Tibial artery (tissue), 4 donors: Measurements from ENCODE around the gene ZSCAN10.

Experiments
- DNase-seq, 2 donors: peaks; one replicate each; pipeline ENCODE4 v3.0.0-alpha.2; 2019
- H3K27ac ChIP-seq, 2 donors: fragments of 200-600 bp; sonication (generic) in 1 of 2; 1 replicate in 1 of 2; 2 replicates in 1 of 2; pipeline ENCODE4 v1.5.1; 2018 to 2019; ENCODE audit warnings: mild to moderate bottlenecking in 1 of 2
- H3K27me3 ChIP-seq, 2 donors: fragments of 200-600 bp; sonication (generic) in 1 of 2; one replicate each; pipeline versions ENCODE4 v1.5.1 to v1.6.0; 2016 to 2019
- H3K36me3 ChIP-seq, 3 donors: fragments of 200-600 bp; sonication (generic) in 2 of 3; one replicate each; pipeline ENCODE4 v1.5.1; 2016 to 2019; ENCODE audit warnings: mild to moderate bottlenecking in 2 of 3
- H3K4me1 ChIP-seq, 4 donors: fragments of 200-600 bp; sonication (generic) in 2 of 4; 1 replicate in 3 of 4; 2 replicates in 1 of 4; pipeline ENCODE4 v1.5.1; 2016 to 2019
- H3K4me3 ChIP-seq, 2 donors: fragments of 200-600 bp; sonication (generic) in 1 of 2; 1 replicate in 1 of 2; 2 replicates in 1 of 2; pipeline ENCODE4 v1.5.1; 2018 to 2019; ENCODE audit warnings: mild to moderate bottlenecking in 2 of 2
- H3K9me3 ChIP-seq, 3 donors: fragments of 200-600 bp; sonication (generic) in 1 of 3; one replicate each; pipeline ENCODE4 v1.5.1; 2016 to 2019
- intact Hi-C: fragments of 100-400 bp; cut with DNase I; formaldehyde crosslinking; loops from one replicate; pipeline ENCODE4 v1.15.0; 2023; ENCODE audit warnings: low total_unique reads
- TF ChIP-seq, protein P1 (sequence below), 2 experiments: fragments of 200-600 bp in 1 of 2; fragments of 450-650 bp in 1 of 2; IDR thresholded peaks; one replicate each; pipeline ENCODE4 v1.5.1; 2017 to 2019; ENCODE audit warnings: antibody characterized with exemption in 2 of 2, mild to moderate bottlenecking in 1 of 2, moderate library complexity in 1 of 2

The ZSCAN10 gene

DNA sequence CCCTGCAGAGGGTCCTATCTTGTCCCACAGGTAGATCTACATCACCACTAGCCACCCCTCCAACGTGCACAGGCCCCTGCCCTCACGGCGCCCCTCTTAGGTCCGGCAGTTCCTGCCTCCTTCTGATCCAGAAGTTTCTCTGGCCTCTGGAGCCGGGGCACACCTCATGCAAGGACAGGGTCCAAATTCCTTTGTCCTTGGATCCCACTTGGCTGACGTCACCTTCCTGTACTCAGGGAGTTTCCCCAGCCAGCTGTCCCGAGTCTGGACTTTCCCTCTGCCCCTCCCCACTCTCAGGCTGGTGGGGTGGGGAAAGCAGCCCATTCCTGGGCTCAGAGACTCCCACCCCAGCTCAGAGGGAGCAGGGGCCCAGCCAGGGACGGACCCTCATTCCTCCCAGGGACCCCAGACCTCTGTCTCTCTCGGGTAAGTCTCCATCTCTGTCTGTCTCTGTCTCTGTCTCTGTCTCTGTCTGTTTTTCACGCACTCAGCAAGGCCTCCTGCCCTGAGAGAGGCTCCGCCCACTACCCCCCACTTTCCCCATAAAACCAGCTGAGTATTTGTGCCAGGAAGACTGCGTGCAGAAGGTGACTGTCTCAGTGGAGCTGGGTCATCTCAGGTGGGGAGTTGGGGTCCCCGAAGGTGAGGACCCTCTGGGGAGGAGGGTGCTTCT lies 33.9 kb downstream of the ZSCAN10 start, which contains the start of gene IL32:
Gene IL32 (plus strand): TSS at position 572 of the 673 bp plus-strand sequence. CDS start 172 bp downstream, outside the sequence.
- Histone ChIP-seq H3K36me3 (no peaks in the 10 kb centered on the region), H3K4me3 (peak within 1 kb of the TSS; percentile 22 to 33), H3K27me3 (no peaks in the 10 kb centered on the region), H3K9me3 (no peaks in the 10 kb centered on the region), H3K27ac (peak within 1 kb of the TSS; percentile 8 to 28), H3K4me1 (peaks cover 0 to 13% (median 8%) of the 10 kb centered on the region in 4 donors)
- TF ChIP-seq, protein P1, sequence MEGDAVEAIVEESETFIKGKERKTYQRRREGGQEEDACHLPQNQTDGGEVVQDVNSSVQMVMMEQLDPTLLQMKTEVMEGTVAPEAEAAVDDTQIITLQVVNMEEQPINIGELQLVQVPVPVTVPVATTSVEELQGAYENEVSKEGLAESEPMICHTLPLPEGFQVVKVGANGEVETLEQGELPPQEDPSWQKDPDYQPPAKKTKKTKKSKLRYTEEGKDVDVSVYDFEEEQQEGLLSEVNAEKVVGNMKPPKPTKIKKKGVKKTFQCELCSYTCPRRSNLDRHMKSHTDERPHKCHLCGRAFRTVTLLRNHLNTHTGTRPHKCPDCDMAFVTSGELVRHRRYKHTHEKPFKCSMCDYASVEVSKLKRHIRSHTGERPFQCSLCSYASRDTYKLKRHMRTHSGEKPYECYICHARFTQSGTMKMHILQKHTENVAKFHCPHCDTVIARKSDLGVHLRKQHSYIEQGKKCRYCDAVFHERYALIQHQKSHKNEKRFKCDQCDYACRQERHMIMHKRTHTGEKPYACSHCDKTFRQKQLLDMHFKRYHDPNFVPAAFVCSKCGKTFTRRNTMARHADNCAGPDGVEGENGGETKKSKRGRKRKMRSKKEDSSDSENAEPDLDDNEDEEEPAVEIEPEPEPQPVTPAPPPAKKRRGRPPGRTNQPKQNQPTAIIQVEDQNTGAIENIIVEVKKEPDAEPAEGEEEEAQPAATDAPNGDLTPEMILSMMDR (IDR thresholded peaks at IDR 0.05) = no peak
- intact Hi-C loops = no loop called here
- peak in 1 of 2 donors; percentile 58 for DNase-seq

DNA sequence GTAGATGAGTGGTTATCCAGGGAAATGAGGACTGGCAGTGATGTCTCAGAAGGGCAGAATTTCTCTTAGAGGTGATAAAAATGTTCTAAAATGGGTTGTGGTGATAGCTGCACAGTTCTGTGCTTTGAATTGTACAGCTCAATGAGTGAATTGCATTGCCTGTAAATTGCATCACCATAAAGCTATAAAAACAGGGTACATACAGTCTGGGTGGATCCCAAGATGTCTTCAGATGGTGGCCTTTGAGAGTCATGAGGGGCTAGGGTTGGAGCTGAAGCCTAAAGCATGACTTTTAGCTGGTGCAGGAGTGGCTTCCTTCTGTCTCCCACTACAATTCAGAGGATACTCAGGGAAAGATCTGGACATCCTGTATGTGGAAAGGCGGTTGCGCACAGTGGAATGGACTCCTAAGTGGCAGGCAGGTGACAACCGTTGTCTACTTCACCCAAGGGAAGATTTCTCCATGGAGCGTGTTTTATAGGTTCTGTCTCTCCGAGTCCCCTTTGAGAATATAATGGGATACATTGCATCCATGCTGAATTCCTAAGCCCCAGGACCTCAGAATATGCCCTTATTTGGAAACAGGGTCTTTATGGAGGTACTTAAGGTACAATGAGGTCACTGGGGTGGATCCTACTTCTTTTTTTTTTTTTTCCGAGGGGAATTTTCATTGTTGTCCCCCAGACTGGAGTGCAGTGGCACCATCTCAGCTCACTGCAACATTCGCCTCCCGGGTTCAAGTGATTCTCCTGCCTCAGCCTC lies 35.3 kb downstream of the ZSCAN10 start:
- peaks cover 0 to 24% (median 19%) of the 10 kb centered on the region in 4 donors for H3K4me1 ChIP-seq
- no peak overlapping the region for H3K27ac ChIP-seq
- no peak for DNase-seq
- TF ChIP-seq, protein P1 (IDR thresholded peaks at IDR 0.05) = no peak
- no peak overlapping the region for H3K4me3 ChIP-seq
- intact Hi-C loops = loop anchor here (5.0 kb wide), 1 partner anchor 103 kb away; no protein-coding TSS in a partner anchor
- no peaks in the 10 kb centered on the region for H3K9me3 ChIP-seq
- H3K27me3 ChIP-seq = peaks cover 0 to 3% of the 10 kb centered on the region in 2 donors
- H3K36me3 ChIP-seq = no peaks in the 10 kb centered on the region

DNA sequence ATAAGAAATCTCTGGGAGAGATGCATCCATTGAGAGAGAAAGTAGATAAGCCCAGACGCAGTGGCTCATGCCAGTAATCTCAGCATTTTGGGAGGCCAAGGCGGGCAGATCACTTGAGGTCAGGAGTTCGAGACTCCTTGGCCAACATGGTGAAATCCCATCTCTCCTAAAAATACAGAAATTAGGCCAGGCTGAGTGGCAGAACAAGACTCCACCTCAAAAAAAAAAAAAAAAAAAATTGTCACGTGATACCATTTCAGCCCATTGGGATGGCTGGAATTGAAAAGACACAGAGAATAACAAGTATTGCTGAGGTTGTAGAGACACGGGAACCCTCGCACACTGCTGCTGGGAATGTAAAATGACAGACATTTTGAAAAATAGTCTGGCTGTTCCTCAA lies 36.5 kb downstream of the ZSCAN10 start:
- DNase-seq = no peak
- Histone ChIP-seq H3K27ac (no peak overlapping the region), H3K4me1 (peaks cover 0 to 35% (median 27%) of the 10 kb centered on the region in 4 donors), H3K4me3 (no peak overlapping the region), H3K36me3 (no peaks in the 10 kb centered on the region), H3K9me3 (no peaks in the 10 kb centered on the region), H3K27me3 (peaks cover 0 to 11% of the 10 kb centered on the region in 2 donors)
- TF ChIP-seq, protein P1 (IDR thresholded peaks at IDR 0.05) = no peak
- intact Hi-C loops = loop anchor here (5.0 kb wide), 1 partner anchor 105 kb away; no protein-coding TSS in a partner anchor

DNA sequence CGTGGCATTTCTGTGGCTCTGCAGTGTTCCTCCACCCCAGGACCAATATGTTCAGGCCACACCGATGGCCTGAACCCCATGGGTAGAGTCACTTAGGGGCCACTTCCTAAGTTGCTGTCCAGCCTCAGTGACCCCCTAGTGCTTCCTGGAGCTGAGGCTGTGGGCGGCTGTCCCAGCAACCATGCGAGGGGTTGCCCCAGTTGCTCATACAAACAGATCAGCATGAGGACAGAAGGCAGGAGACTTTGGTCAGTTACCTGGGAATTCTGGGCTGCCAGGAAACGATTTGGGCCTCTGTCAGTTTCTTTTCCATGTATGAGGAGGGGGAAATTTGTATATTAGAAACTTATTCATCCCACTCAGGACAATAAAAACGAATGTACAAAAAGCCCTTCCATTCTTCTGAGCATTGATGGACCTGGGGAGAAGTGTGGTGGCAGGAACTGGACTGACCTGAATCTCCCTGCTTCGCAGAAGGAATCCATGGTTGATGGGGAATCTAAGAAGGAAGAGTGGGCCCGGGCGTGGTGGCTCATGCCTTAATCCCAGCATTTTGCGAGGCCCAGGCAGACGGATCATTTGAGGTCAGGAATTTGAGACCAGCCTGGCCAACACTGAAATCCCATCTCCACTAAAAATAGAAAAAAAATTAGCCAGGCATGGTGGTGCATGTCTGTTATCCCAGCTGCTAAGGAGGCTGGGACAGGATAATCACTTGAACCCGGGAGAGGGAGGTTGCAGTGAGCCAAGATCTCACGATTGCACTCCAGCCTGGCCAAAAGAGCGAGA lies 38.6 kb downstream of the ZSCAN10 start:
- no peaks in the 10 kb centered on the region for H3K9me3 ChIP-seq
- no peak overlapping the region for H3K27ac ChIP-seq
- H3K27me3 ChIP-seq = peaks cover 0 to 11% of the 10 kb centered on the region in 2 donors
- TF ChIP-seq, protein P1 (IDR thresholded peaks at IDR 0.05) = no peak
- intact Hi-C loops = loop anchor here (5.0 kb wide), 1 partner anchor 107 kb away; no protein-coding TSS in a partner anchor
- no peak overlapping the region for H3K4me3 ChIP-seq
- no peaks in the 10 kb centered on the region for H3K36me3 ChIP-seq
- no peak for DNase-seq
- H3K4me1 ChIP-seq = peaks cover 0 to 32% (median 25%) of the 10 kb centered on the region in 4 donors

DNA sequence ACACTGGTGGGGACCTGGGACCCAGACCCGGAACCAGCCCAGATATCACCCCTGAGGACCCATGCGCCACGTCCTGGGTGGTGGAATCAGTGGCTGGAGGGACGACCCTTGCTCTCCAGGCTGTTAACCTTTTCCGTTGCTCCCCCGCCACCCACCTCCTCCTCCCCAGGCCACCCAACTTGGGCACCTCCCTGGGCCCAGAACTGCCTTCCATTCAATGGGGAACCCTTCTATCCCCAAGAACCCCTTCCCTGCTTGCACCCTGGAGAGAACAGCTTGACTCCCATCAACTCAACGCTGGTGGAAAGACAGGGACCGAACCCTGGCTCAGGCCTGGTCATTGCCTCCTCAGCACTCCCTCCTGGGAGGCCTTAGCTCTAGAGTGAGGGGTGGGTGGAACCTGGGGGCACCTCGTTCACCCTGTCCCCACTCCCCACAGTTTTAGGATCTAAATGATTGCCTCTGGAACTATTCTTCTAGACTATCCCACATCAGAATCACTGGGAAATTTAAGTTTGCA lies 39.3 kb downstream of the ZSCAN10 start:
- Histone ChIP-seq H3K36me3 (no peaks in the 10 kb centered on the region), H3K4me1 (peaks cover 0 to 24% (median 20%) of the 10 kb centered on the region in 4 donors), H3K27me3 (peaks cover 0 to 11% of the 10 kb centered on the region in 2 donors), H3K27ac (peak overlapping the region; percentile 52 to 55), H3K4me3 (peak overlapping the region; percentile 56 to 73), H3K9me3 (no peaks in the 10 kb centered on the region)
- intact Hi-C loops = loop anchor here (5.0 kb wide), 2 partner anchors 63 to 108 kb away; no protein-coding TSS in a partner anchor
- TF ChIP-seq, protein P1 (IDR thresholded peaks at IDR 0.05) = no peak
- DNase-seq = no peak
